HG03342 (cell line): ENCODE data around the gene CD6.

Experiments
- ATAC-seq: cut with Tn5 transposase; IDR thresholded peaks from one replicate; pipeline ENCODE4 v1.9.1; 2021; ENCODE audit warnings: mild to moderate bottlenecking, moderate library complexity; ENCODE audit not compliant: unreplicated experiment

Gene CD6

GRCh38 chr11:60984636-60985035 lies 13.2 kb downstream of the CD6 start:
- ATAC-seq = no peak

DNA sequence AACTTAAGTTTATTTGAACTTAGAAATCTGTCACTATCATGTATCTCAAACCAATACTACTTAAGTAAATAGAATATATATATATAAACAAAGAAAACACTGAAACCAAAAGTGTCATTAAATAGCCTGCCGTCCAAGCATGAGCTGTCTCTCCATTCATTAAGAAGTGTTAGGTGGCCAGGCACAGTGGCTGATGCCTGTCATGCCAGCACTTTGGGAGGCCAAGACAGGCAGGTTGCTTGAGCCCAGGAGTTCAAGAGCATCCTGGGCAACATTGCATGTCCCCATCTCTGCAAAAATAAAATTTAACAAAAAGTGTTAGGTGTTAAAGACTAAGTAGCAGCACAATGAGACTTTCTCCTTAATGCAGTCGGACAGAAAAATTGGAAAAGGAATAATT lies 14.0 kb downstream of the CD6 start:
- no peak for ATAC-seq

DNA sequence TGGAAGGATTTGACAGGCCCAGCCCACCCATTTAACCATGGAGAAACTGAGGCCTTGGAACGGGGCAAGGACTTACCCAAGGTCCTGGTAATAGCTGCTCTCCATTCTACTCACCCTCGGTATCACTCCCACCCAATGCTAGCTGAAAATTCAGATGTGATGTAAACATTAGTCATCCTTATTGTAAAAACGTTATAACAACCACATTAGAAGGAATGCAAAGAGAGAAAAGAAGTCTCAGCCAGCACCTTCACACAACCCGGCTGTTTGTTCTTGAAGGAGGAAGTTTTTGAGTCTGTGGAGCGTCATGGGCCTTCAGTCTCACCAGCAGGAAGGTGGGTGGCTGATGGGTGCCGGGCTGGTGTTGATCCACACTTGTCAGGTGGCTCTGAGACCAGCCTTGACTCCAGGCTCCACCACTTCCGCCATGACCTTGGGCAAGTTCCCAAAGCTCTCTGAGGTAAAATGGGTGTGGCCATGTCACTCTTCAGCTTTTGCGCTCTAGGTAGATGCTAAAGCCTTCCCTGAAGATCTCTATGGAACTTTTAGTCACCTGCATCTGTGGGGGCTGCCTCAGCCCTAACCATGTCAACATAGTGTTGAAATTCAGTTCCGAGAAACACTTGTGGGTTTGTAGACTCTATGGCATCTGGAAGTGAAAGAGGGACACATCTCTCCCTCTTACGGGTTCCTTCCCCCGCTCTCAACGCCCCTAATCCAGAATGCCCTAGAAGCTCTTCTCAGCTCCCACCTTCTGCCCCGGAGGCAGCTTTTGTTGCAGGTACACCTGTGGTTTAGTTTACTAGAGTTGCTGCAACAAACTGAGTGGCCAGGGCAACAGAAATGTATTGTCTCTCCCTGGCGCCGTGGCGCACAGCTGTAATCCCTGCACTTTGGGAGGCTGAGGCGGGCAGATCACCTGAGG lies 14.8 kb downstream of the CD6 start:
- no peak for ATAC-seq

DNA sequence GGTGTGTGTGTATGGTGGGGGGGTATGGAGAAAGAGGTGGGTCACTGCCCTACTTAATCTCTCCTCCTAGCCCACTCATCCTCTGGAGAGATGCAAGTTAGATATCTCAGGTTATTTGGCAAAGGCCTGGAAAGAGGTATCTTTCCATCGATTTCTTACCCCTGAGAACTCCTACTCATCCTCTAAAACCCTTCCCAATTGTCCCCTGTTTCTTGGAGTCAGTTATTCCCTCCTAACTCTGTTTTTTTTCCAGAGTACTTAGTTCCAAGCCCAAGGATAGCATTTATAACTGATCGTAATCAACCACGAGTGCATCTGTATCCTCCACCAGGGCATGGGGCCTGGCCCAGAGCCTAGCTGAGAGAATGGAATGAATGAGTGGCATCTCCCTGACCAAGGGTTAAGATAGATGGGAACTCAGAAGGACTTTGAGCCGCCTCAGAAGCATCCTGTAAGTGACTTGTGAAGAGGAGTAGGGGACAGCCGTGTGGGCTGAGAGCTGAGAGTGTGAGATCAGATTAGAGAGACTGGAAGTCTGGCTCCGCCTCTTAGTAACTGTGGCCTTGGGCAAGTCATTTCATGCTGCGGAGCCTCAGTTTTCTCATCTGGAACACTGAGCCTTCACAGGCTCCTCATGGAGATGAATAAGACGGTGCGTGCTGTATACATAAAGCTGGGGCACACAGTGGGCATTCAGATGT lies 16.2 kb downstream of the CD6 start:
- ATAC-seq = no peak

- no peak for ATAC-seq
These were observed 17.2 kb downstream of the CD6 start for GRCh38 chr11:60988658-60989057.

- ATAC-seq = no peak
These were observed 17.7 kb downstream of the CD6 start for GRCh38 chr11:60989093-60989650.

GRCh38 chr11:60991457-60991856 lies 20.0 kb downstream of the CD6 start:
- no peak for ATAC-seq

DNA sequence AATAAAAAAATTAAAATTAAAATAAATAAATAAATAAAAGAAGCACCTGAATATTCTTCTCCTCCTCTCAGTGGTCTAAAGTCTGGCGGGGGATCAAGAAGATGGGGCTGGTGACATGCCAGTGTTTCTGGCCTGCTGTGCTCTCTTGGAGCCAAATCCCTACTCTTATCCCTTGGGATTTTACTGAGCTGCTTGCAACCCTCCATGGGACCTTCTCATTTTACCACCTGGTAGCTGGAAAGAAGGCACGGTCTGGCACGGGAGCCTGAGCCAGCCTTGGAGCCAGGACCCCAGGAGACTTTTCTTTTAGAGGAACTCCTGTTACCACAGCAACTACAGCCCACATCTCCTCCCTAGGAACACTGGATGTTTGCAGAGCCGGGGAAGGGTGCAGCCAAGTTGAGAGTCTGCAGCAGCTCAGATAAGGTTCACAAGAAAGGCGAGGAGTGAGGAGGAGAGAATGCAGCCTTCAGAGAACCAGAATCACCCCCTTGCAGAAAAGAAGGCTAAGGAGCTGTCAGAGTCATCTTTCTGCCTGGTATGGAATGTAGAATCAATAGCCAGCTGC lies 21.4 kb downstream of the CD6 start:
- no peak for ATAC-seq

GRCh38 chr11:60993615-60994014 lies 22.1 kb downstream of the CD6 start:
- ATAC-seq = no peak

GRCh38 chr11:60994541-60995080 lies 23.1 kb downstream of the CD6 start:
- ATAC-seq = no peak

GRCh38 chr11:60995798-60996197 lies 24.3 kb downstream of the CD6 start:
- ATAC-seq = no peak

DNA sequence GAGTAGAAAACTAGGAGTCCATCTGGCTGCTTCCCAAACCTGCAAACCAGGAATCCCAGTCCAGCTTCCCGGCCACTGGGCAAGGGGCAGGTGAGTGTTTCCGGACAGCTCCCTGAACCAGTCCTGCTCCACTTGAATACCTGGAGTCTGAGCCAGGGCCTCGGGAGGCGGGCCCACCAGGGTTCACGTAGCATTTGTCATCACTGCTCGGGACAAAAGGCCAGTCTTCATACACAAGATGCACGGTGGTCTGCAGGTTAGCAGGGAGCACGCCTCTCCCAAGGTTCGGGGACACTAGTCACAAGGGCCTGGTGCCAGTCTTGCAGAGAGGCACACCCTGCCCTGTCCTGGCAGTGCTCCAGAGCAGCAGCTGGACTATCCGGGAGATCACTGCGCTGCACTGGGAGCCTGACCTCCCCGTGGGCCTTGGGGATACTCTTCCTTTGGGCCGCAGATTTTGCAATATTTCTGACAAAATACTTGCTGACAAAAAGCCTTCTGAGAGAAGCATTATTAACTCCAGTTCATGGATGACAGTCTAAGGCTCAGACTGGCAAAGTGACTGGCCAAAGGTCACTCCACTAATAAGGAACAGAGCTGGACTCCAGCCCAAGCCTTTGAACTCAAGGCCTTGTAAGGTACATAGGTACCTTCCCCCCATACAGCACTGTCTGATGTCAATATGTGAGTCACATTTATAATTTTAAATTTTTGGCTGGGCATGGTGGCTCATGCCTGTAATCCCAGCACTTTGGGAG lies 25.1 kb downstream of the CD6 start:
- ATAC-seq = no peak

- ATAC-seq = no peak
These were observed 28.9 kb downstream of the CD6 start for GRCh38 chr11:61000426-61000825.

DNA sequence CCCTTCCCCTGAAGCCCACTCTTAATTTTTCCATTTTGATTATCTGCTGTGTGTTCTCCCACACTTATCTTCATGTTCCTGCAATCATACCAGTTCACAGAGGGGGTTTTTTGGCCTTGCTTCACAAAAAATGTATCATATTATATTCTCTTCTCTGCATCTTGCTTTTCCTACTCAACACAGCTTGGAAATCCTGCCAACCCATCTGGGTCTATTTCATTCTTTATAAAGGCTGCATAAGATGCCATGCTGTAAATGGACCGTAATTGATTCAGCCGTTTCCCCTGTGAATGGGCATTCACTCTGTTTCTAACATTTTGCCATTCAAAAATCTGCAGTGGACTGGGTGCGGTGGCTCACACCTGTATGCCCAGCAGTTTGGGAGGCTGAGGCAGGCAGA lies 30.5 kb downstream of the CD6 start:
- ATAC-seq = no peak

- no peak for ATAC-seq
These were observed 31.1 kb downstream of the CD6 start for GRCh38 chr11:61002598-61002997.

DNA sequence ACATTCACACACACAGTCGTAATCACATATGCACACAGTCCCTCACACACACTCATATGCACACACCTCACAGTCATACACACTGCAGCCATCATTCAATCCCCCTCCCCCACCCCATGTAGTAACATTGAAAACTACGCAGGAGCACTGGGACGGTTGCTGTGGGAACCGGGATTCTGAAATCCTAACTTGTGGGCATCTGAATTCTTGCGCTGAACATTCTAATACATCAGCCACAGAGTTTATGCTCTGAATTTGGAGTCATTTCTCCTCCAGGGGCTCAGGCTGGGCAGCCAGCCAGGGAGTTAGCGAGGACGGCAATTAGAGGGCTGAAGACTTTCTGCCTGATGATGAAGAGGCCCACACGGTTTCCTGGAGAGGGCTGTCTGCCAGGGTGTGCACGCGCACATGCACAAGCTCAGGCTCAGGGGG lies 32.7 kb downstream of the CD6 start:
- no peak for ATAC-seq

GRCh38 chr11:61004761-61005181 lies 33.3 kb downstream of the CD6 start:
- no peak for ATAC-seq

GRCh38 chr11:61007383-61007955 lies 36.0 kb downstream of the CD6 start:
- no peak for ATAC-seq

- ATAC-seq = no peak
These were observed 36.7 kb downstream of the CD6 start for GRCh38 chr11:61007956-61008896.
